AG04449 (cell line): ENCODE results near the gene DNTT.

ENCODE experiments used
- CTCF ChIA-PET: fragments of 350-600 bp; formaldehyde crosslinking; extraction: SDS; loops from one replicate; lab custom pipeline; 2021; ENCODE audit warnings: antibody characterized with exemption; lab: Yijun Ruan, JAX
- POLR2A ChIA-PET: fragments of 400-600, 350-600 bp; formaldehyde crosslinking; extraction: SDS; loops from one replicate; lab custom pipeline; 2020; ENCODE audit warnings: antibody characterized with exemption, inconsistent platforms; lab: Yijun Ruan, JAX
- DNase-seq: peaks from one replicate; pipeline ENCODE4 v3.0.0-alpha.2; 2010; ENCODE audit warnings: low read depth, low spot score
- H3K4me3 ChIP-seq: 2 replicates; pipeline ENCODE4 v1.5.1; 2011; ENCODE audit warnings: low read depth, mild to moderate bottlenecking, control low read depth, low read length
- CTCF ChIP-seq: IDR thresholded peaks from one replicate; pipeline ENCODE4 v1.5.1; 2011; ENCODE audit warnings: mild to moderate bottlenecking, moderate library complexity, low read length, control low read depth, inconsistent platforms; ENCODE audit not compliant: insufficient read depth; ENCODE audit errors: missing control alignments

DNTT gene

GRCh38 chr10:96319754-96320474, 15.7 kb downstream of the DNTT start:
- no peak for DNase-seq
- no peak overlapping the region for H3K4me3 ChIP-seq
- TF ChIP-seq CTCF, result no peak
- CTCF ChIA-PET, result interaction anchor here (1.5 kb wide), 1 partner anchor 91 kb away, joined by 3 read pairs; no protein-coding TSS in a partner anchor
- POLR2A ChIA-PET, result no interaction called here

GRCh38 chr10:96321822-96322221, 17.6 kb downstream of the DNTT start:
- POLR2A ChIA-PET, result interaction anchor here (0.6 kb wide), 1 partner anchor 1013 kb away, joined by 3 read pairs; the partner anchor contains the start of gene FRAT2
- H3K4me3 ChIP-seq, result no peak overlapping the region
- no peak for DNase-seq
- CTCF ChIA-PET, result interaction anchor here (1.0 to 2.9 kb wide), 5 partner anchors 13 to 305 kb away, joined by 3 to 18 read pairs (median 4); no protein-coding TSS in a partner anchor
- no peak for TF ChIP-seq CTCF

GRCh38 chr10:96322275-96322674, 18.0 kb downstream of the DNTT start:
- H3K4me3 ChIP-seq, result no peak overlapping the region
- ChIA-PET CTCF (interaction anchor here (1.3 to 2.9 kb wide), 4 partner anchors 12 to 306 kb away, joined by 3 to 18 read pairs (median 4); no protein-coding TSS in a partner anchor), POLR2A (interaction anchor here (0.6 kb wide), 1 partner anchor 1012 kb away, joined by 3 read pairs; the partner anchor contains the start of gene FRAT2)
- TF ChIP-seq CTCF, result no peak
- no peak for DNase-seq

GRCh38 chr10:96324447-96324846, 20.2 kb downstream of the DNTT start:
- POLR2A ChIA-PET, result interaction anchor here (0.6 kb wide), 1 partner anchor 134 kb away, joined by 3 read pairs; no protein-coding TSS in a partner anchor
- H3K4me3 ChIP-seq, result no peak overlapping the region
- CTCF ChIA-PET, result no interaction called here
- no peak for TF ChIP-seq CTCF
- no peak for DNase-seq

- DNase-seq, result no peak
- ChIA-PET CTCF (interaction anchor here (0.8 kb wide), 1 partner anchor 8 kb away, joined by 3 read pairs; no protein-coding TSS in a partner anchor), POLR2A (no interaction called here)
- H3K4me3 ChIP-seq, result no peak overlapping the region
- no peak for TF ChIP-seq CTCF
Measured at GRCh38 chr10:96325719-96326373, 21.6 kb downstream of the DNTT start.

- POLR2A ChIA-PET, result no interaction called here
- no peak for TF ChIP-seq CTCF
- no peak for DNase-seq
- no peak overlapping the region for H3K4me3 ChIP-seq
- CTCF ChIA-PET, result interaction anchor here (2.3 kb wide), 1 partner anchor 13 kb away, joined by 7 read pairs; no protein-coding TSS in a partner anchor
Measured at GRCh38 chr10:96327462-96327861, 23.2 kb downstream of the DNTT start.
